Stimulated activated CD8-positive, alpha-beta memory T cell treated with anti-CD3 and anti-CD28 coated beads, Interleukin-15, amount 100 ng/mL, for 24 hours (primary cell): ENCODE data around the gene PMVK.

Source experiments
- DNase-seq: peaks from one replicate; pipeline ENCODE4 v3.0.0-alpha.2; 2020; ENCODE audit warnings: low read depth

PMVK gene

DNA sequence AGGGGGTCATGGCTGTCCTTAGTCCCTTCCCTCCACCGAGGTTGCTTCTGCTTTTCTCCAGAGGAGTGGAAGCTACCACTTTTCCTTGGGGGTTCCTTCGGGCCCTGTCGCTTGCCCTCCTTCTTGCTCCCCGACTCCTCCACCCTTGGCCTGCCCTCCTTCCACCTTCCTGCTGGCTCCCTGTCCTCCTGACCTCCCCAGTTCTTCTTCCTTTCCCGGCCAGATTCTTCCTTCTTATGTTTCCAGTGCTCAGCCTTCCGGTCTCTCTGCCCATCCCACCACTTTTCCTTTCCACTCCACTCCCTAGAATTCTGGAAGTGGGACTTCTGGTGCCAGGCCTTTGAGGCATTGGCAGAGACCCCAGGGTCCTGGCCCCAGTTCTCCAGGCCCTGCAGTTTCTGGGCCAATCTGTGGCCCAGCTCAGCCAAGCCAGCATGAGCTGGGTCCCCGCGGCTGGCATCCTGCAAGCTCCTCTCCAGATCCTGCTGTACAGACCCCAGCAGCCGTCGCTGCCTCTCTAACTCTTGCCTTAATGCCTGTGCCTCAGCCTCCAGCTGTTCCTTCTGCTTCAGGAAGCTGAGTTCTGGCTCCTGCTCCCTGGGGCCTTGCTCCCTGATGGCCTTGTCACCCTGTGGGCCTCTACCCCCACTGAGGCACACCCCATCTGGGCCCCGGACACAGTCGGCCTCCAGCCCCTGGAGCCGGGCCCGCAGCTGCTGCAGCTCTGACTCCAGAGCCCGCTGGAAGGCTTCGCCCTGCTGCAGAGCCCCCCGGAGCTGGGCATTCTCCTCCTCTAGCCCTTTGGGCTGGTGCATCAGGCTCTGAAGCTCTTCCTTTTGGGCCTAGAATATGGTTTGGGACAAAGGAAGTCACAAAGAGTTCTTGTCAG lies 9.7 kb upstream of the PMVK start:
- DNase-seq, result no peak

DNA sequence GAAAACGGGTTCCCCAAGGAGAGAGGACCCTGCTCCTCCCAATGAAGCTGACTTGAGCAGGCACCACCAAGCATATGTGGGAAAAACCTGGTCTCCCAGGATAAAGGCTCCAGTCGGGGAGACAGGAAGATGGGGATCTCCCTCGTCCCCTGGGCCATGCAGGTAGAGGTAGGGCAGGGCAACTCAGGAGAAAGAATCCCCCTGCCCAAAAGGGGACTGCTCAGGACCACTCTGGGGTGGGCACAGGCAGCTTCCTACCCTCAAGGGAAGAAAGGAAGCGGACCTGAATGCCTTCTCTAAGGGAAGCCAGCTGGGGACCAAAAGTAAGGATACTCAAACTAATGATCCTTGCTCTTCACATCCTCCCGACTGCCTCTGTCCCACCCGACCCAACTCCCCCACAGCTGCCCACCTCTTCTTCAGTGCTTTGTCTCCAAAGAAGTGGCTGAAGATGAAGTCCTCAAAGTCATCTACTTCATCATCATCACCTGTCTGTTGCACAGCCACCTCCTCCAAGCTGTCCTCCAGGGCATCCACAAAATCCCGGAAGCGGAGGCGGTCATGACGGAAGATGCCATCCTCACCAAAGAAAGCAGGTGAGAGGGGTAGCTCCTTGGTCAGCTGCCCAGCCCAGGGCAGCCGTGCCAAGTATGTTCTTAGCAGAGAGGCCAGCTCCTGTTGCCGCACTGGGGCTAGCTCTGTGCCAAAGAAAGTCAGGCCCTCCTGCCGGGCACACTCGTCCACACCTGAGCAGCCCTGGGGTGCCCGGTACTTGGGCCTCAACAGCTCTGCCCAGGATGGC lies 8.8 kb upstream of the PMVK start:
- no peak for DNase-seq

DNA sequence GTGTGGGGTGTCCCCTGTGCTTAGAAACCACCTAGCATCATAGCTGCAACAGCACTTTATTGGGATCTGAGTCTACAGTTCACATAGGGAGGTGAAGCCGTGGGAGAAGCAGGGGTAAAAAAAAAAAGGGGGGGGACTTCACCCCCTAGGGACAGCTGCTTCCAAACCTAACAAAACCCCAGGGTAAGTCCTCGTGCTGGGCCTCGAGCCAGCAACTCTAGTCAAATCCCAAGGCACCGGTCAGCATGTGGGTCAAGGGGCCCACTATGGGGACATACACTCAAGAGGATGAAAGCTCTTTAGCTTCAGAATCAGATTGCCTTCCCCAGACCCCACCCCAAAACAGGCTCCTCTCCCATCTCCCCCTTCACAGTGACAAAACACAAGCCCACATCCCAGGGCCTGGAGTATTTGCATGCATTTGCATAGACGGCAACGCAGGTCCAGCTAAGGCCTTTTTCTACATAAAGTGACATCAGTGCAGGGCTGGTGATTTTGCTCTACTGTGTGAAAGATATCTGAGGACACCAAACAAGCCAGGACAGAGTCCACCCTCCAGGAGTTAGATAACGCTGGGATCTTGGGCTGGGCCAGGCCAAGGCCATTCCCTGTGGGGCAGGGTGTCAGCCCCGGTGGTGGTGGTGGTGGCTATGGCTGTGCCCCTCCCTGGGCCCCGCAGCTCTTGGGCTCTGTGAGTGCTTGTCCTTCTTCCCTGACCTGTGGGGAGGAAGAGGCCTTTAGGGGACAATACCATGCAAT lies 8.1 kb upstream of the PMVK start:
- DNase-seq, result no peak

DNA sequence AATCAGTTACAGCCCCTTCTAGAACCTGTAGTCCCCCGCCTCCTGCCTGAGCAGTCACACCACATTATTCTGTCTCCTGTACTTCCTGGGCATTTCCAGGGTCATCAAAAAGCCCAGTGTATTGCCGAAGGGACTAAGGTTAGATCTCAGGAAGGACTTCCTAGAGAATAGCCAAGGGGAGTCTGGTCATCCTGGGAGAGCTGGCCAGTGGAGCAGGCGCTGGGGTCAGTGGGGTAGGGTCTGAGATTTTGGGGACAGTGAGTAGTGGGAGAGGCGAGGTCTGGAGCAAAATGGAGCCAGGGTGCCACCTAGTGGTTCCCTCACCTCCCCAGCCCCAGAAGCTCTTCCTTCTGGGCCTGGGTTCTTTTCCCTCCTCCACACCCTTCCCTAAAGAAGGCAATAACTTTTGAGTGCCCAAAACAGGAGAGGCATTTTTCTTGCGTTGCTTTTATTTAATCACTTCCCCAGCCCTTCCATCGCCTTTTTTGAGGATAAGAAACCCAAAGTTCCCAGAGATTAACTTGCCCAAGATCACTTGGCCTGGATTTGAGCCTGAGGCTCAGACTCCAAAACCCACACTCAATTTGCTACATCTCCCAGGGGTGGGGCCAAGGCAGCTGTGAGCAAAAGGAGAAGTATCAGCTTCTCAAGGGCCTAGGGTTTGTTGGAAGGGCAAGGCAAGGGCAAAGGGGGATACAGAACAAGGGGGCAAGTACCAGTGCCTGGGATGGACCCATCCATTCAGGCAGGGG lies 7.3 kb upstream of the PMVK start:
- no peak for DNase-seq

DNA sequence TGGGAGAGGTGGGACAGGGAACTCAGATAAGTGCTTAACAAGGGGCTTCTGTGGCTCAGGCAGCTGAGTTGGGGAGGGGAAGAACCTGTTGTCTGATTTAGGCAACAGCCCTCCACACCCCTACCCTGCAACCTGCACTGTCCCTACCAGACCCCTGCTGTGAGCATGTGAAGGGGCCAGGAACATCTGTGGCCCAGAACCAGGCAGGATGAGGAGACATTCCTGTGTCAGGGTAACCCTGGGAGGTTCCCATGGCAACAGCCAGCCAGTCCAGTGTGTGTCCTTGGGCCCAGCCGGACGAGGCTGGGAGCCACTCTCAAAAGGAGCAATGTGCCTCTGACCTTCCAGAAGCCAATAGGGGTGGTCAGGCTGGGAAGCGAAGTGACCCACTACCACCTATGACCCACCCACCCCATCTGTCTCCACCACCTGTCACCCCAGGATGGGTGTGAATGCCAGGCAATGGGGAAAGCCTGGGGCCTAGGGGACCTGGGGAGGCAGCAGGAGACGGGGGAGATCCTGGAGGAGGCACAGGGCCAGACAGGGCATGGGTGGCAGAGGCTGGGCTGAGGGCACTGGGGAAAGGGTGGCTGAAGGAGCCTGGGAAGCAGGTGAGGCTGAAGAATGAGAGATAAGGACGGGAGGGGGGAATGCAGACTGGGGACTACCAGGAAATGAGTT lies 5.0 kb upstream of the PMVK start:
- no peak for DNase-seq

DNA sequence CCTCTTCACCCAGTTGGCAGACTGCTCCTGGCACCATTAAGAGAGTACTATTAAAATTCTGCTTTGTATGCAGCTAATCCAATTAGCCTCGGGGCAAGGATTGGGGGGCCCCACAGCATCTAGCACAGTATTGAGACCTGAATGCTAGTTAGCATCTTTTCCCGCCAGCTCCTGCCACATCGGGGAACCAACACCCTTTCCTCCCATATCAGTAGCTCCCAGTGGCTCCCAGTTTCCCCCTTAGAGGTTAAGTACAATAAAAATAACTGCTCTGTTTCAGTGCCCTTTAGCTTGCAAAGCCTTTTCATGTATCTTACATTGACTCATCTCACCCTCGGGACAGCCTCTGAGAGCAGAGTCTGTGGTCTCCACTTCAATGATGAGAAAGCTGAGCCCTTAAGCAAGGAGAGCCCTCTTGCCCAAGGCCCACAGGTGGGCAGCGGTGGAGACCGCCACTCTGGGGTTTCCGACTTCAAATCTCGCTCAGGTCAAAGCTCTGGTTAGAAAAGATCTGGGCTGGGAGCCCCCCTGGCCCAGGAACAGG lies 4.2 kb upstream of the PMVK start:
- DNase-seq, result no peak

DNA sequence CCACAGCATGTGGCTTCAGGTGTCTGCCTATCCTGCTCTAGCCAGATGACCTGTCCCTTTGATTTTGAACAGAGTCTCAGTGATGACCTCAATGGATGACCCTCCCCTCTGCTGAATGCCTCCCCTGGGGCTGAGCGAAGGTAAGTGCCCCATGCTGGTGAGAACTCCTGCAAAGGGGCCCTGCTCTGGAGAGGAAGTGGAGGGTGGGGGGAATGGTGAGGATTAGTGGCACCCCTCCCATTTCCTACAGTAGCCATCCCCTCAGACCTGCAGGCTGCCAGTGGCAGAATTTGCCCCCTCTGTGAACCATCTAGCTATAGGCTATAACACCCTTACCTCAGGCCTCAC lies 3.7 kb upstream of the PMVK start:
- DNase-seq, result no peak

DNA sequence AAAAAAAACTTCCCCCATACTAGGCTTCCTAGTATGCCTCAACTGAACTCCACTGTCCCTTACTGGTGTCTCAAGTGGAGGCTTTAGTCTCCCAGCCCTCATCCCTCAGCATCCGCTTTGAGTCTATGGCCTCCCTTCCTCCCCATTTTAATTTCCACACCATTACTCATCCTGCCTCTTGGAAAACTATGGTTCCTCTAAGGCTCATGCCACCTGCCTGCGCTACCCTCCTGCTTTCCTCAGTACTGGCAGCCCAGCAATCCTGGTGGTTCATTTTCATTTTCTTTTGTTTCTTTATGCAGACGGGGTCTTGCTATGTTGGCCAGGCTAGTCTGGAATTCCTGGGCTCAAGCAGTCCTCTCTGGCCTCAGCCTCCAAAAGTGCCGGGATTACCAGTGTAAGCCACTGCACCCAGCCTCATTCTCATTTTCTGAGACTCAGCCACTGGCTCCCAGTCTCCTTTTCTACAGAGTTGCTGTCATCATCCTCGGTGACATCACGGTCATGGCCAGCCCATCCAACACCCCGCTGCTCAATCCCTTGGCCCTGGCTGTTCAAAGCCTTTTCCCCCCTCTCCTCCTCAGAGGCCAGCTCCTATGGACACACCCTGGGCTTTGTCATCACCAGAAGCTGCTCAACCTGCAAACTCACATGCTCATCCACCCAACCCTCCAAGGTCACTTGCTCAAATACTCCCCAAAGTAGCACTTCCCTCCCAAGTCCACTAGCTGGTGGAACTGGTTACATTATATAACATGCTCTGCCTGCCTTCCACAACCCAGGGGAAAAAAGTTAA lies 2.3 kb upstream of the PMVK start:
- DNase-seq, result no peak

DNA sequence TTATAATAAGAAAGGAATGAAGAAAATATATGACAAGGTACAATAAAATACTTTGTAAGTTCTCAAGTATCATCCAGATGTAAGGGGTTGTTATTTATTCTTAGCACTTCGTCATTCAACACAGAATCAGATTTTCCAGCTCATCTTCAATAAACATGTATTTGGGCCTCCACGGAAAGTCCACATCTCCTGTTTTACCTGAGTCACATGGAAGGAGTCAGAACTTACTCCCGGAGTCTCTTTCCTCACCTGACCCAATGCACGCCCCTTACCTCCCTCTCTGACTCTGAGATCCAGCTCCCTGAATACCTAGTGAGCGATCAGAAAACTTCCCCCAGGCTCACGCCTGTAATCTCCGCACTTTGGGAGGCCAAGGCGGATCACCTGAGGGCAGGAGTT lies 1.5 kb upstream of the PMVK start:
- DNase-seq, result no peak

DNA sequence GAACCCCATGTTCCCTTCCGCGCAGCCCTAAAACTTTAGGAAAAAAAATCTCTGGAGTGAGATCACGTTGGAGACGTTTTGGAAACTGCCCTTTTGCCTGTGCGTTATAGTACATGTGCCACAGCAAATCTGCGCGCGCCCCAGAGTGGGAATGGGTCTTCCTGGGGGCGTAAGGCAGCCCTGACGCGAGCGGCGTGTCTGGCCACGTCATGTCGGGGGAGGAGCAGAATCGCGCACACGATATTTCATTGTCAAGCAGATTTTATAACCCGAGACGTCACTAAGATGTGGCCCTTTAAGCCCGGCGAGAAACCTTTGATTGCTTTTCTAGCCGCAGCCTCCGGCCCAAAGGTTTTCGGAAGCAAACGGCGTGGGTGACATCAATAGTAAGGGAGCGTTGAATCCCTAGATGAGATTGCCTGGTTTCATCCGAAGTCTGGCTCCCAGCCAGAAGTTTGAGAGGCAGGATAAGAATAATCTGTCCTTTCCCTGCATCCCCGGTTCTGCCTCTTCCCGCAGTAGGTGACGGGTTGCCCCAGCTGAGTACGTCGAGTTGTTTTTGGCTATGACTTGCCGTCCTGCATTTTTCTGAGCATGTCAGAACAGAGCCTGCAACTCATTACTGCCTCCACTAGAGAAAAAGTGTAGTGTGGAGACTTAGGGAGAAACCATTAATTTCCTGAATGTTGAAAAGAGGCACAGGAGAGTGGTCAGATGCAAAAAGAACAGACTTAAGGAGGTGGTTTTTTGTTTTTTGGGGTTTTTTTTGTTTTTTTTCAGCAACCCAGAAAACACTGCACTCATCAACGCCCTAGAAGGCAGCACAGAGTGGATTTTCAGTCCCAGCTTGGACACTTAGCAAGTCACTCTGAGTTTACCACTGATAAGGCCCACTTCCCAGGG lies 817 bp upstream of the PMVK start:
- DNase-seq, result peak; percentile 68

DNA sequence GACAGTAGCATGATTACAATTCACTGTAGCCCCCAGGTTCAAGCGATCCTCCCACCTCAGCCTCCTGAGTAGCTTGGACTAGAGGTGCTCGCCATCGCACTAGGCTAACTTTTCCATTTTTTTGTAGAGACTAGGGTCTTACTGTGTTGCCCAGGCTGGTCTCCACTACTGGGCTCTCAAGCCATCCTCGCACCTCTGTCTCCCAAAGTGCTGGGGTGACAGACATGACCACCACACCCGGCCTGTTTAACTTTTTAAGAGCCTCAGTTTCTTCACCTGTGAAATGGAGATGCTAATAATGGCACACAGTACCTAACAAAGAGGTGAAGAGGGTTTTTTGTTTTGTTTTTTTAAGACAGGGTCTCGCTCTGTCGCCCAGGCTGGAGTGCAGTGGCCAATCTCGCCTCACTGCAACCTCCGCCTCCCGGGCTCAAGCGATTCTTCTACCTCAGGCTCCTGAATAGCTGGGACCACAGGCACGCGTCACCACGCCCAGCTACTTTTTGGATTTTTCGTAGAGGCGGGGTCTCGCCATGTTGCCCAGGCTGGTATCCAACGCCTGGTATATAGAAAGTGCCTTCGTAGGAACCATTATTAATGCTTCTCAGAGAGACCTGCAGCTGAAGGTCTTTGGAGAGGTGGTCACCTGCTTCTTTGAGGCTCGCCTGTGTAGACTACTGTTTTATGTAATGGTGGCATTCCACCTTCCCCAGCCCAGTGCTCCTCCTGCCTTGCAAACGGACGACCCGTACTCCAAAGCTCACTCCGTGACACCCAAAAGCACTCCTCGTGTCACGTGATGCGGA lies 567 bp downstream of the PMVK start:
- no peak for DNase-seq

DNA sequence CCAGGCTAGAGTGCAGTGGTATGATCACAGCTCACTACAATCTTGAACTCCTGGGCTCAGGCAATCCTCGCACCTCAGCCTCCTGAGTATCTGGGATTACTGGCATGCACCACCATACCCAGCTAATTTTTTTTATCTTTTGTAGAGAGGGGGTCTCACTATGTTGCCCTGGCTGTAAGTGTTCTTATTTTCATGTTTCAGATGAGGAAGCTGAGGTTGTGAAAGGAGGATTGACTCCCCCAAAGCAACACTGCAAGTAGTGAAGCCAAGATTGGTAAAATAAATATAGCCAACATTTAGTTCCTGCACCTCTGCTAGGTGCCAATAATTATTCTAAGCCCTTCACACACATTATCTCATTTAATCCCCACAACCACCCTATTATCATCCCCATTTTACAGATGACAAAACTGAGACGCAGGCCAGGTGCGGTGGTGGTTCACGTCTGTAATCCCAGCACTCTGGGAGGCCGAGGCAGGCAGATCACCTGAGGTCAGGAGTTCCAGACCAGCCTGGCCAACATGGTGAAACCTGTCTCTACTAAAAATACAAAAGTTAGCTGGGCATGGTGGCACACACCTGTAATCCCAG lies 2.1 kb downstream of the PMVK start:
- no peak for DNase-seq

DNA sequence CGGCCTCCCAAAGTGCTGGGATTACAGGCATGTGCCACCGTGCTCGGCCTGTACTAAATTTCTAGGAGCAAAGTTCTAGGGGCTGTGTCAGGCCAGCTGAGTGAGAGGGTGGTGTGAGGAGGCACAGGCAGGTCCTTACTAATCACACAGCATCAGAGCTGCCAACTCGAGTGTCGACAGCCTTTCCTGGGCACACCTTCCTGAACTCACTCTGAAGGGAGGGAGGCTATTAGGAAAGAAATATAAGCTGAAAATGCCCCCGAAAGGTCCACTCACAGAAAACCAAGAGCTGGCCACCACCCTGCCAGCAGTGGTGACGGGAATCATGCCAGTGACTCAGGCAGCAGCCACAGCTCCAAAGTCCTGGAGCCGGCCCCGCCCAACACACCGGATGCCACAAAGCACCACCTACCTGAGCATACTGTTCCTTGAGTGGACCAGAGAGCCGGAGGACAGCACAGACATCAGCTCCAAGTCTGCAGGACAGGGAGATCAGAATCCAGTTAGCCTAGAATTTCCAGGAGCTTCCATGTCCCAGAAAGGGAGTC lies 4.5 kb downstream of the PMVK start:
- no peak for DNase-seq

DNA sequence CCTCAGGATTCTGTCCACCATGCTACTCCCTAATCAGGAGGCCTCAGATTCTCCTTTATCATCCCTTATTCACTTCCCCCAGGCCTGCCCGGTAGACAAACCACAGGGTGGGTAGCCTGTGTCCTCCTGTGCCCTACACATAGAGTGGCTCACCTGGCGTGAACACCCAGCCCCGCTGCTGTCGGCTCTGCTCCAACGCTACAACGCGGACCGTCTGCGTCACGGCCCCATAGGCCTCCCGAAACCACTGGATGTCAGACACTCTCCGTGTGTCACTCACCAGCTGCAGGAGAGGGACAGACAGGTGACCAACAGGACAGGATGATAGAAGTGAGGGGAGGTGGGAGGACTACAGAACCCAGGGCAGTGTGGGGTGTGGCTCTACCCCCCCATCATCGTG lies 10.3 kb downstream of the PMVK start:
- no peak for DNase-seq

DNA sequence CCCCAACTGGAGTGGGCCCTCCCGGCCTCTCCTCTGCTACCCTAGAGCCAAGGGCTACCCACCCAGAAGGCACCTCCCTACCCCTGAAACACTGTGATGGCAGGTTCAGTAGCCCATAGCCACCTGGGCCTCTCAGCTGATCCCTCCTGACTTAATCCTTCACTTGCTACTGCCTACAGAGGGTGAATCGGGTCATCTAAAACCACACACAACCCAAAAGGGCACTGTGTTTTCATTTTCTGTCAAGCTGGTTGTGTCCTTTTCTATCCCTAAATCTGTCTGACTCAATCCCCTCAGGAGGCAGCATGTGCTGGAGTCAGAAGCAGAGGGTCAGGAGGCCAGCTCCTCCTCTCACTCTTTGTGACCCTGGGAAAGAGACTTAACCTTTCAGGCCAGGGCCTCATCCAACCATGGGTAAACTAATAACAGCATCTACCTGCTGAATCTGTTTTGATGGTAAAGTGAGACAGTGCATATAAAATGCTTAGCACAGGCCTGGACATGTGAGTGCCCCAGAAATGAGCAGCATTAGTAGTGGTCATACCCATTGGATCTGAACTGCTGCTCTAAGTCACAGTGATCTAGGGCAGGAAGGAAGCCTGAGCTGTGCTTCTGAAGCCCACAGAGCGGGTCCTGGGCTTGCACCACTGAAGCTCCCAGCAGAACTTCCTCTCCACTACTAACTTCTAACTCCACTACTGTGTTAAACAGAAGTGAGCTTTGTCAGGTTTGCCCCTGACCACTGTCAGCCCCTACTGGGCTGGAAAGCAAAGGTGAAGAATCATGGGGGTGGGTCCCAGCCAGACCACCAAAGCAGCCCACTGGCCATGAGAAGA lies 11.0 kb downstream of the PMVK start:
- no peak for DNase-seq

DNA sequence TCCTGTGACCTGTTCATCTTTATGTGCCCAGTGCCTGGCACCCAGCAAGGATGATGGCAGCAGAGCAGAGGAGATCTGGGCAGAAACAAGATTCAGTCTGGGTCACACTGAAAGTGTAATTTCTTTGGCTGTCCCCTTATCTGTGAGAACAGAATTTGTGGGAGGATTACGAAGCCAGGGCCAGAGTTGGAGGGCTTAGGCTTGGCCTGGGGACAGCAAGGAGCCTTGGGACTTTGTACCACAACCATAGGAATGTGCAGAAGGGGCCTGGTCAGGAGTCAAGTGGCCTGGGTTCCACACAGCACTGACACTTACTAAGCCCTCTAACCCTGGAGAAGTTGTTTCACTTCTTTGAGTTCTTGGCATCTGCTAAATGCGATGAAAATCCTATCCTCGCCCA lies 12.8 kb downstream of the PMVK start:
- no peak for DNase-seq

DNA sequence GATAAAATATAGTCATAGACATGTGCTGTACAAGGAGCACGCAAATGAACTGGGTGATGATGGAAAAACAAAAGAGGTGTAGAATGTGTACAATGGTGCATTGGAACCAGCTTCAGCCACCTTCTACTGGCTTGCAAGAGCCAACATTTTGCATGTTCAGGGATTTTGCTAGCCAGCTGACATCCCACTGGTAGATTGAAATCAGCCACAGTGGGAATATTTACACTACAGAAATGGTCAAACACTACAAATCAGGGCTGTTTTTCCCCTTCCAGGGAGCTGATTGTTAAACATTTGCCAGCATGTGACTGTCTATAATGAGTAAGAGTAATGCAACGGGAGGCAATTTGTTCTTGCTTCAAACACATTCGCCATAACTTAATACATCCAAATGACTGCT lies 23.2 kb downstream of the PMVK start:
- DNase-seq, result no peak
